Endometrium (tissue), 2 donors: ENCODE results near the gene ABCF1.

Experiments used
- FAIRE-seq: peaks from 2 replicates; lab custom pipeline; 2012; peaks lifted over from hg19 to GRCh38; lab: Jason Lieb, UNC
- donor health status: control.
- donor health status: control.

Gene ABCF1

GRCh38 chr6:30601815-30602641, 30.8 kb downstream of the ABCF1 start:
- no peak for FAIRE-seq

- FAIRE-seq = no peak
These were observed 32.7 kb downstream of the ABCF1 start for GRCh38 chr6:30603961-30604360.

- no peak for FAIRE-seq
These were observed 38.8 kb downstream of the ABCF1 start for GRCh38 chr6:30610065-30610464.

- no peak for FAIRE-seq
These were observed 40.1 kb downstream of the ABCF1 start for GRCh38 chr6:30611150-30611855.

GRCh38 chr6:30611856-30612194, 40.6 kb downstream of the ABCF1 start:
- FAIRE-seq = no peak

- FAIRE-seq = peak; percentile 59
These were observed 41.0 kb downstream of the ABCF1 start for GRCh38 chr6:30612213-30612612.

GRCh38 chr6:30612687-30613248, 41.5 kb downstream of the ABCF1 start:
- FAIRE-seq = no peak

GRCh38 chr6:30613251-30614043, 42.2 kb downstream of the ABCF1 start:
- FAIRE-seq = no peak

GRCh38 chr6:30614044-30614842, 43.0 kb downstream of the ABCF1 start:
- no peak for FAIRE-seq

GRCh38 chr6:30614843-30615218, 43.6 kb downstream of the ABCF1 start:
- peak; percentile 96 for FAIRE-seq

GRCh38 chr6:30615219-30615957, 44.1 kb downstream of the ABCF1 start:
- no peak for FAIRE-seq

GRCh38 chr6:30615958-30616810, 44.9 kb downstream of the ABCF1 start:
- FAIRE-seq = no peak

GRCh38 chr6:30616811-30617564, 45.7 kb downstream of the ABCF1 start, which contains the start of gene PPP1R10:
PPP1R10 (minus strand) TSS chr6:30617243; CDS start chr6:30609944, 7,299 bp downstream.
- peak; percentile 97 for FAIRE-seq

GRCh38 chr6:30617565-30618269, 46.5 kb downstream of the ABCF1 start, which contains the start of gene MRPS18B:
MRPS18B (plus strand) TSS chr6:30617840; CDS start chr6:30617866, 26 bp downstream.
- FAIRE-seq = no peak

GRCh38 chr6:30618270-30618797, 47.1 kb downstream of the ABCF1 start:
- no peak for FAIRE-seq

- FAIRE-seq = no peak
These were observed 48.3 kb downstream of the ABCF1 start for GRCh38 chr6:30619561-30619960.

- no peak for FAIRE-seq
These were observed 54.3 kb downstream of the ABCF1 start for GRCh38 chr6:30625511-30625910.
